ENCODE measurements around the gene GATA2.

Gene GATA2

GRCh38 chr3:128505771-128506170, 12.8 kb upstream of the GATA2 start:
- H3K27me3 Mint-ChIP-seq = peaks cover 11% of the 10 kb centered on the region

GRCh38 chr3:128504963-128505730, 12.1 kb upstream of the GATA2 start:
- Mint-ChIP-seq H3K27ac (no peak overlapping the region), H3K27me3 (peaks cover 11% of the 10 kb centered on the region), H3K36me3 (no peaks in the 10 kb centered on the region), H3K4me1 (ENCODE audit: low read depth) (no peaks in the 10 kb centered on the region), H3K9me3 (ENCODE audit: low read depth) (no peaks in the 10 kb centered on the region), H3K4me3 (no peak overlapping the region)

More at GRCh38 chr3:128505771-128506170, 12.8 kb upstream of the GATA2 start:
- Mint-ChIP-seq H3K4me1 (ENCODE audit: low read depth) (no peaks in the 10 kb centered on the region), H3K9me3 (ENCODE audit: low read depth) (no peaks in the 10 kb centered on the region), H3K36me3 (no peaks in the 10 kb centered on the region), H3K27ac (no peak overlapping the region), H3K4me3 (no peak overlapping the region)

GRCh38 chr3:128504533-128504915, 11.5 kb upstream of the GATA2 start:
- Mint-ChIP-seq H3K27me3 (peaks cover 15% of the 10 kb centered on the region), H3K4me3 (no peak overlapping the region), H3K36me3 (no peaks in the 10 kb centered on the region), H3K4me1 (ENCODE audit: low read depth) (no peaks in the 10 kb centered on the region), H3K27ac (no peak overlapping the region), H3K9me3 (ENCODE audit: low read depth) (no peaks in the 10 kb centered on the region)

GRCh38 chr3:128503751-128504532, 10.9 kb upstream of the GATA2 start:
- Mint-ChIP-seq H3K4me1 (ENCODE audit: low read depth) (no peaks in the 10 kb centered on the region), H3K27me3 (peaks cover 14% of the 10 kb centered on the region), H3K9me3 (ENCODE audit: low read depth) (no peaks in the 10 kb centered on the region), H3K36me3 (no peaks in the 10 kb centered on the region), H3K27ac (no peak overlapping the region), H3K4me3 (no peak overlapping the region)

GRCh38 chr3:128503164-128503651, 10.2 kb upstream of the GATA2 start:
- Mint-ChIP-seq H3K27ac (no peak overlapping the region), H3K4me3 (no peak overlapping the region), H3K27me3 (peaks cover 18% of the 10 kb centered on the region), H3K36me3 (no peaks in the 10 kb centered on the region), H3K4me1 (ENCODE audit: low read depth) (no peaks in the 10 kb centered on the region), H3K9me3 (ENCODE audit: low read depth) (no peaks in the 10 kb centered on the region)

- Mint-ChIP-seq H3K4me1 (ENCODE audit: low read depth) (no peaks in the 10 kb centered on the region), H3K27me3 (peaks cover 16% of the 10 kb centered on the region)
Observed at GRCh38 chr3:128502712-128503111, 9.7 kb upstream of the GATA2 start.

GRCh38 chr3:128501431-128501830, 8.4 kb upstream of the GATA2 start:
- Mint-ChIP-seq H3K4me1 (ENCODE audit: low read depth) (no peaks in the 10 kb centered on the region), H3K4me3 (no peak overlapping the region), H3K27me3 (peaks cover 14% of the 10 kb centered on the region), H3K9me3 (ENCODE audit: low read depth) (no peaks in the 10 kb centered on the region), H3K27ac (no peak overlapping the region), H3K36me3 (no peaks in the 10 kb centered on the region)

More at GRCh38 chr3:128502712-128503111, 9.7 kb upstream of the GATA2 start:
- Mint-ChIP-seq H3K4me3 (no peak overlapping the region), H3K9me3 (ENCODE audit: low read depth) (no peaks in the 10 kb centered on the region), H3K36me3 (no peaks in the 10 kb centered on the region), H3K27ac (no peak overlapping the region)

- peaks cover 3% of the 10 kb centered on the region for H3K4me1 Mint-ChIP-seq (ENCODE audit: low read depth)
- no peaks in the 10 kb centered on the region for H3K36me3 Mint-ChIP-seq
- peaks cover 19% of the 10 kb centered on the region for H3K27me3 Mint-ChIP-seq
- no peaks in the 10 kb centered on the region for H3K9me3 Mint-ChIP-seq (ENCODE audit: low read depth)
- H3K27ac Mint-ChIP-seq = no peak overlapping the region
- no peak overlapping the region for H3K4me3 Mint-ChIP-seq
Observed at GRCh38 chr3:128500556-128500955, 7.6 kb upstream of the GATA2 start.

GRCh38 chr3:128499724-128500275, 6.8 kb upstream of the GATA2 start:
- no peak overlapping the region for H3K27ac Mint-ChIP-seq
- H3K4me3 Mint-ChIP-seq = no peak overlapping the region
- peaks cover 3% of the 10 kb centered on the region for H3K4me1 Mint-ChIP-seq (ENCODE audit: low read depth)
- no peaks in the 10 kb centered on the region for H3K9me3 Mint-ChIP-seq (ENCODE audit: low read depth)
- no peaks in the 10 kb centered on the region for H3K36me3 Mint-ChIP-seq
- H3K27me3 Mint-ChIP-seq = peaks cover 26% of the 10 kb centered on the region

- Mint-ChIP-seq H3K27me3 (peaks cover 32% of the 10 kb centered on the region), H3K36me3 (no peaks in the 10 kb centered on the region), H3K4me1 (ENCODE audit: low read depth) (peaks cover 5% of the 10 kb centered on the region), H3K4me3 (peak overlapping the region; percentile 68), H3K9me3 (ENCODE audit: low read depth) (no peaks in the 10 kb centered on the region), H3K27ac (no peak overlapping the region)
Observed at GRCh38 chr3:128498901-128499530, 6.0 kb upstream of the GATA2 start.

- no peaks in the 10 kb centered on the region for H3K9me3 Mint-ChIP-seq (ENCODE audit: low read depth)
- peaks cover 7% of the 10 kb centered on the region for H3K4me1 Mint-ChIP-seq (ENCODE audit: low read depth)
- no peaks in the 10 kb centered on the region for H3K36me3 Mint-ChIP-seq
- peak overlapping the region; percentile 68 for H3K4me3 Mint-ChIP-seq
- H3K27ac Mint-ChIP-seq = no peak overlapping the region
- H3K27me3 Mint-ChIP-seq = peaks cover 34% of the 10 kb centered on the region
Observed at GRCh38 chr3:128498127-128498626, 5.2 kb upstream of the GATA2 start.

- H3K36me3 Mint-ChIP-seq = no peaks in the 10 kb centered on the region
- no peaks in the 10 kb centered on the region for H3K9me3 Mint-ChIP-seq (ENCODE audit: low read depth)
- no peak overlapping the region for H3K27ac Mint-ChIP-seq
- peaks cover 7% of the 10 kb centered on the region for H3K4me1 Mint-ChIP-seq (ENCODE audit: low read depth)
- H3K4me3 Mint-ChIP-seq = peak overlapping the region; percentile 80
- H3K27me3 Mint-ChIP-seq = peaks cover 34% of the 10 kb centered on the region
Observed at GRCh38 chr3:128497305-128498126, 4.5 kb upstream of the GATA2 start.

- Mint-ChIP-seq H3K9me3 (ENCODE audit: low read depth) (no peaks in the 10 kb centered on the region), H3K27me3 (peaks cover 34% of the 10 kb centered on the region), H3K36me3 (no peaks in the 10 kb centered on the region), H3K4me3 (peak overlapping the region; percentile 80), H3K27ac (no peak overlapping the region), H3K4me1 (ENCODE audit: low read depth) (peaks cover 11% of the 10 kb centered on the region)
Observed at GRCh38 chr3:128496602-128497304, 3.8 kb upstream of the GATA2 start.

All from activated naive CD8-positive, alpha-beta T cell (primary cell).